GM12878 (cell line): Measurements from ENCODE around the gene CERCAM. TPM values are rescaled to one million over a fixed set of nuclear protein-coding genes. Genes with fewer than 3 reads are reported as not detected.

Source experiments
- ATAC-seq: fragments of 200-7000 bp; cut with Tn5 transposase; 3 replicates; pipeline ENCODE4 v1.9.1; 2020; ENCODE audit warnings: mild to moderate bottlenecking, moderate library complexity
- BruUV-seq: library from RNA; stranded (reverse); fragments of 400-500 nt; replicated peaks from 2 replicates; lab custom pipeline; 2021; lab: Mats Ljungman, UMichigan
- CTCF ChIA-PET: fragments of 300-600 bp; sonication (Branson Sonifier 250); formaldehyde crosslinking; extraction: SDS; loops from one replicate; lab custom pipeline; 2021; ENCODE audit warnings: inconsistent platforms; lab: Yijun Ruan, JAX
- POLR2A ChIA-PET: fragments of 350-600 bp; formaldehyde crosslinking; extraction: SDS; loops from one replicate; lab custom pipeline; 2021; ENCODE audit warnings: inconsistent platforms; lab: Charles Lee
- RAD21 ChIA-PET: fragments of 300-600 bp; sonication (Branson Sonifier 250); formaldehyde crosslinking; loops from one replicate; lab custom pipeline; 2023; ENCODE audit warnings: antibody characterized with exemption; ENCODE audit not compliant: unreplicated experiment; lab: Charles Lee
- SMC1A ChIA-PET: fragments of 300-600 bp; sonication (Branson Sonifier 250); formaldehyde crosslinking; loops from one replicate; lab custom pipeline; 2023; ENCODE audit not compliant: unreplicated experiment, uncharacterized antibody; lab: Charles Lee
- DNase-seq: peaks from one replicate; pipeline ENCODE4 v3.0.0-alpha.2; 2011; ENCODE audit warnings: low read depth, low spot score
- FAIRE-seq: peaks from 3 replicates; lab custom pipeline; 2011; peaks lifted over from hg19 to GRCh38; lab: Jason Lieb, UNC
- H2AFZ ChIP-seq: 2 replicates; pipeline ENCODE4 v1.6.0; 2011; ENCODE audit warnings: low read depth, low read length, control low read depth; ENCODE audit not compliant: control insufficient read depth
- H3K27ac ChIP-seq: 2 replicates; pipeline ENCODE4 v1.5.1; 2011; ENCODE audit warnings: control low read depth; ENCODE audit not compliant: control insufficient read depth, insufficient read depth
- H3K27me3 ChIP-seq, 2 experiments: replicated peaks in 1 of 2; 2 replicates each; pipeline versions ENCODE4 v1.6.0 to v1.6.1; 2011; ENCODE audit warnings: low read length in 1 of 2; ENCODE audit not compliant: control insufficient read depth in 2 of 2, insufficient read depth in 2 of 2
- H3K36me3 ChIP-seq, 2 experiments: 2 replicates each; pipeline ENCODE4 v1.5.1; 2011; ENCODE audit warnings: low read length in 1 of 2; ENCODE audit not compliant: control insufficient read depth in 2 of 2, insufficient read depth in 2 of 2
- H3K4me1 ChIP-seq: 2 replicates; pipeline ENCODE4 v1.6.1; 2011; ENCODE audit warnings: mild to moderate bottlenecking, low read length, moderate library complexity, mixed read lengths; ENCODE audit not compliant: control insufficient read depth, insufficient read depth
- H3K4me2 ChIP-seq: 2 replicates; pipeline ENCODE4 v1.6.0; 2011; ENCODE audit warnings: control low read depth; ENCODE audit not compliant: control insufficient read depth, insufficient read depth
- H3K4me3 ChIP-seq: fragments of 200-600 bp; sonication (generic); 2 replicates; pipeline ENCODE4 v1.5.1; 2016
- H3K79me2 ChIP-seq: 2 replicates; pipeline ENCODE4 v1.6.0; 2011; ENCODE audit warnings: low read length; ENCODE audit not compliant: control insufficient read depth, insufficient read depth
- H3K9ac ChIP-seq: 2 replicates; pipeline ENCODE4 v1.8.0; 2011; ENCODE audit warnings: low read length, control low read depth, mixed read lengths; ENCODE audit not compliant: control insufficient read depth, insufficient read depth
- H3K9me3 ChIP-seq: replicated peaks from 3 replicates; pipeline ENCODE4 v1.5.1; 2011; ENCODE audit warnings: mild to moderate bottlenecking, low read length; ENCODE audit not compliant: control insufficient read depth, insufficient read depth
- H4K20me1 ChIP-seq: 2 replicates; pipeline ENCODE4 v1.6.0; 2011; ENCODE audit not compliant: control insufficient read depth, insufficient read depth
- BHLHE40 ChIP-seq, 2 experiments: fragments of 450-650 bp in 1 of 2; IDR thresholded peaks; 2 replicates each; pipeline ENCODE4 v1.6.1; 2011 to 2017; ENCODE audit warnings: low read depth in 2 of 2, borderline replicate concordance in 1 of 2, improper control_type of control experiment in 1 of 2, low read length in 1 of 2, mild to moderate bottlenecking in 1 of 2
- CHD4 ChIP-seq: fragments of 200-600 bp; sonication (generic); IDR thresholded peaks from 2 replicates; pipeline ENCODE4 v1.6.1; 2016; ENCODE audit warnings: mild to moderate bottlenecking
- FOS ChIP-seq: IDR thresholded peaks from 3 replicates; pipeline ENCODE4 v1.6.1; 2011; ENCODE audit warnings: borderline replicate concordance; ENCODE audit not compliant: insufficient read length; ENCODE audit errors: extremely low read depth
- HDGF ChIP-seq: fragments of 450-650 bp; IDR thresholded peaks from 2 replicates; pipeline ENCODE4 v1.6.1; 2016; ENCODE audit warnings: antibody characterized with exemption
- JUND ChIP-seq: IDR thresholded peaks from 2 replicates; pipeline ENCODE4 v1.6.1; 2012; ENCODE audit warnings: low read depth, mild to moderate bottlenecking, low read length, improper control_type of control experiment, moderate library complexity
- SRF ChIP-seq, 2 experiments: IDR thresholded peaks; 2 replicates each; pipeline ENCODE4 v1.6.1; 2011; ENCODE audit warnings: low read depth in 2 of 2, low read length in 2 of 2, mild to moderate bottlenecking in 1 of 2, moderate library complexity in 1 of 2
- TARDBP ChIP-seq: IDR thresholded peaks from 2 replicates; pipeline ENCODE4 v1.6.1; 2016; ENCODE audit warnings: borderline replicate concordance
- USF1 ChIP-seq: IDR thresholded peaks from 2 replicates; pipeline ENCODE4 v1.6.1; 2011; ENCODE audit warnings: borderline replicate concordance, low read depth, mild to moderate bottlenecking, moderate library complexity, mixed read lengths, low read length; ENCODE audit not compliant: insufficient read depth; ENCODE audit errors: extremely low read length
- YBX1 ChIP-seq: fragments of 450-650 bp; IDR thresholded peaks from 2 replicates; pipeline ENCODE4 v1.6.1; 2016; ENCODE audit warnings: antibody characterized with exemption
- WGBS: methylation state at CpG from one replicate; pipeline ENCODE4 v1.1.6; 2016; ENCODE audit warnings: low lambda C conversion rate; ENCODE audit not compliant: insufficient replicate concordance, insufficient coverage; ENCODE audit errors: missing lambda C conversion rate; 5-methylcytosine and 5-hydroxymethylcytosine counted together
- in situ Hi-C: fragments of 300-500 bp; cut with MboI; formaldehyde crosslinking; loops from 9 replicates; pipeline ENCODE4 v1.14.3; 2018; ENCODE audit warnings: mixed read lengths
- intact Hi-C: fragments of 100-400 bp; cut with micrococcal nuclease; formaldehyde crosslinking; loops from one replicate; pipeline ENCODE4 v1.14.2; 2022; ENCODE audit not compliant: unreplicated experiment
- polyA plus RNA-seq, 11 experiments: library from polyadenylated mRNA; depleted of rRNA in 4 of 11; unstranded in 6 of 11; stranded (reverse) in 5 of 11; fragments of >200 nt; fragmentation: Nextera tagmentation in 4 of 11; fragmentation: Illumina TruSeq in 1 of 11; extraction: Ambion mirVana in 4 of 11; extraction: Trizol in 1 of 11; gene quantifications; 1 replicate in 1 of 11; 2 replicates in 10 of 11; pipeline versions ENCODE4 v1.2.1 to v1.2.3, GENCODE V29; 2011 to 2016; ENCODE audit warnings: inconsistent platforms in 2 of 11, missing spikeins in 2 of 11, low read depth in 1 of 11
- total RNA-seq, 4 experiments: library from RNA; depleted of rRNA in 3 of 4; stranded (reverse); fragments of >200 nt in 3 of 4; fragmentation: Illumina TruSeq in 1 of 4; extraction: Trizol in 1 of 4; gene quantifications; 2 replicates each; pipeline versions ENCODE4 v1.2.1 to v1.2.3, GENCODE V29; 2013 to 2021
- TF ChIP-seq, protein P1 (sequence below): IDR thresholded peaks from 2 replicates; pipeline ENCODE4 v1.6.1; 2011; ENCODE audit warnings: borderline replicate concordance, low read depth, mild to moderate bottlenecking, moderate library complexity, low read length; ENCODE audit not compliant: insufficient read depth, poor library complexity, severe bottlenecking

Gene CERCAM
- total and polyA plus RNA-seq, 10 of the 15 experiments (the other 5 are each of a cell fraction or from before 2014, with no cell fraction given) = 0.05 to 6.7 (median 0.71) TPM

- H3K79me2 ChIP-seq = no peaks in the 10 kb centered on the region
- intact Hi-C loops = no loop called here
- SMC1A ChIA-PET = no interaction called here
- no peaks in the 10 kb centered on the region; the same call in 1 of the 2 replicates for H3K4me1 ChIP-seq
- no peaks in the 10 kb centered on the region for H3K36me3 ChIP-seq
- ATAC-seq = no peak
- CTCF ChIA-PET = interaction anchor here (0.6 to 1.9 kb wide), 2 partner anchors 14 to 51 kb away, joined by 3 to 7 read pairs; no protein-coding TSS in a partner anchor
- no peak overlapping the region for H3K9ac ChIP-seq
- RAD21 ChIA-PET = interaction anchor here (1.1 kb wide), 1 partner anchor 26 kb away, joined by 3 read pairs; no protein-coding TSS in a partner anchor
- TF ChIP-seq USF1 = no peak
- TF ChIP-seq JUND = no peak
- no peak for TF ChIP-seq TARDBP
- no peak for TF ChIP-seq FOS
- TF ChIP-seq BHLHE40 (IDR thresholded peaks at IDR 0.05; ENCODE audit: borderline replicate concordance in 1 of 2, low read depth in 2 of 2, low read length in 1 of 2) = no peak
- TF ChIP-seq YBX1 = no peak
- no peak for TF ChIP-seq HDGF
- TF ChIP-seq, protein P1, sequence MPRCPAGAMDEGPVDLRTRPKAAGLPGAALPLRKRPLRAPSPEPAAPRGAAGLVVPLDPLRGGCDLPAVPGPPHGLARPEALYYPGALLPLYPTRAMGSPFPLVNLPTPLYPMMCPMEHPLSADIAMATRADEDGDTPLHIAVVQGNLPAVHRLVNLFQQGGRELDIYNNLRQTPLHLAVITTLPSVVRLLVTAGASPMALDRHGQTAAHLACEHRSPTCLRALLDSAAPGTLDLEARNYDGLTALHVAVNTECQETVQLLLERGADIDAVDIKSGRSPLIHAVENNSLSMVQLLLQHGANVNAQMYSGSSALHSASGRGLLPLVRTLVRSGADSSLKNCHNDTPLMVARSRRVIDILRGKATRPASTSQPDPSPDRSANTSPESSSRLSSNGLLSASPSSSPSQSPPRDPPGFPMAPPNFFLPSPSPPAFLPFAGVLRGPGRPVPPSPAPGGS = no peak
- TF ChIP-seq SRF (IDR thresholded peaks at IDR 0.05; ENCODE audit: low read depth in 2 of 2, low read length in 2 of 2) = no peak
- TF ChIP-seq CHD4 = no peak
- no peak overlapping the region for H3K4me3 ChIP-seq
- H3K27ac ChIP-seq = no peak overlapping the region
- H3K9me3 ChIP-seq = no peaks in the 10 kb centered on the region
- no peak for FAIRE-seq
- H3K27me3 ChIP-seq = peaks cover 7 to 8% of the 10 kb centered on the region in 2 experiments
- no peak overlapping the region for H3K4me2 ChIP-seq
- in situ Hi-C loops = no loop called here
- no TSS peak for BruUV-seq
- POLR2A ChIA-PET = no interaction called here
- no peaks in the 10 kb centered on the region; the same call in 1 of the 2 replicates for H4K20me1 ChIP-seq
- no peak overlapping the region for H2AFZ ChIP-seq
- 0% methylated on average over 2 of the region's 2 CpGs for WGBS
- DNase-seq = no peak
These were observed 5.4 kb upstream of the CERCAM start for GRCh38 chr9:128415281-128415680.
